ENCODE measurements around the gene NR2C1.

Gene NR2C1

DNA sequence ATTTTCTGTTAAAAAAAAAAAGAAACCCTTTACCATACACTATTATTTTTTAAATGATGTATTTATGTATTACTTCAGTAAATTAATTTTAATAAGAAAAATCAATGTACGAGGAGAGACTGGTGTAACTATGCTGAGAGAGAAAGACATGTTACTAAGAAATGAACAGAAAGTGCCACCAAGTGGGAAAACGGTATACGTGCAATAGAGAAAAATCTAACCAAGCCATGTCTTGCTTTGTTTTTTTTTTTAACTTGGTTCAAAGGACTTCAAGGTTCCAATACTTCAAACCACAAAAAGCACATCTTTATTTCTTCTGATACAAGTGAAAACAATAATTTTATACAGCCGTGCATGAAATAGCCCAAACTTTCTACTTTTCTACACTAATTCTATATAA, 92.8 kb downstream of the NR2C1 start:
- DNase-seq (ENCODE audit: insufficient read length, low spot score) (no peak), FAIRE-seq (no peak)
- TF ChIP-seq POLR2A (IDR thresholded peaks at IDR 0.05; ENCODE audit: low read depth, low read length) = no peak

DNA sequence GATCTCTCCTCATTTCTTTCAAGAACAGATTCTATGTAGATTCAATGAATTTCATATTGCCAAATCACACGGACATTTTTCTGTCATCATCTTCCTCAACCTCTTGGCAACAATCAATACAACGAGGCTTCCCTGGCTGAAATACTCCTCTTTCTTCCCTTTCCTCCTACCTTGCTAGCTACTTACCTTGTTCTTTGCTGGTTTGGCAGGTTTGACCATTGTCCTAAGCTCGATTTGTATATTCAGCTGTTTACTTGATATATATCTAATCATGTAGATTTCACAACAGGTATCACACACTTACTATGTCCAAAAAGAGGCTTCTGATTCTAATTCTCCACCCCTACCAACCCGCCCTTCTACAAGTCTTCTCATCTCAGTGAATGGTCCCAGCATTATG, 93.5 kb downstream of the NR2C1 start:
- DNase-seq (ENCODE audit: insufficient read length, low spot score) (no peak), FAIRE-seq (no peak)
- no peak for TF ChIP-seq POLR2A (IDR thresholded peaks at IDR 0.05; ENCODE audit: low read depth, low read length)

GRCh38 chr12:94977766-94978468, 95.5 kb downstream of the NR2C1 start:
- TF ChIP-seq POLR2A (IDR thresholded peaks at IDR 0.05; ENCODE audit: low read depth, low read length) = no peak
- peak; percentile 11 for FAIRE-seq
- no peak for DNase-seq (ENCODE audit: insufficient read length, low spot score)

DNA sequence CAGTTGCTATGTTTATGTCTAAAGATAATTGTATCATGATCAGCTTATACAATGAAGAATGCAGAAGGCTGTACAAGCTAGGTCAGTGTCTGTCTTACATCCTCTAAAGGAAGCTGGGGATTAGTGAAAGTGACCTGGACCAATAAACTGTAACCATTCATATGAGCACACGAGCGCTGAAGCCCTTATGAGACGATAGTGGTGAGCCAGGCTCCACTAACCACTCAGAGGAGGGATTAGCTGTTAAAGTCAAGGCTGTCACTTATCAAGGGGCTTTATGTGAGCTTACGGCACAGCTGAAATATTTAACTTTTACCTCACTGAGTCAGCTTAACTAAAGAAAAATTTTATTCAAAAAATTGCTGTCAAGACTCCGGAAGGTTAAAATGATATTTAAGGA, 100.2 kb downstream of the NR2C1 start:
- no peak for FAIRE-seq
- TF ChIP-seq POLR2A (IDR thresholded peaks at IDR 0.05; ENCODE audit: low read depth, low read length) = no peak
- no peak for DNase-seq (ENCODE audit: insufficient read length, low spot score)

GRCh38 chr12:94972795-94973194, 100.6 kb downstream of the NR2C1 start:
- DNase-seq (ENCODE audit: insufficient read length, low spot score) = no peak

GRCh38 chr12:94971923-94972322, 101.5 kb downstream of the NR2C1 start:
- DNase-seq (ENCODE audit: insufficient read length, low spot score) (no peak), FAIRE-seq (no peak)
- no peak for TF ChIP-seq POLR2A (IDR thresholded peaks at IDR 0.05; ENCODE audit: low read depth, low read length)

More at GRCh38 chr12:94972795-94973194, 100.6 kb downstream of the NR2C1 start:
- TF ChIP-seq POLR2A (IDR thresholded peaks at IDR 0.05; ENCODE audit: low read depth, low read length) = no peak
- FAIRE-seq = no peak

DNA sequence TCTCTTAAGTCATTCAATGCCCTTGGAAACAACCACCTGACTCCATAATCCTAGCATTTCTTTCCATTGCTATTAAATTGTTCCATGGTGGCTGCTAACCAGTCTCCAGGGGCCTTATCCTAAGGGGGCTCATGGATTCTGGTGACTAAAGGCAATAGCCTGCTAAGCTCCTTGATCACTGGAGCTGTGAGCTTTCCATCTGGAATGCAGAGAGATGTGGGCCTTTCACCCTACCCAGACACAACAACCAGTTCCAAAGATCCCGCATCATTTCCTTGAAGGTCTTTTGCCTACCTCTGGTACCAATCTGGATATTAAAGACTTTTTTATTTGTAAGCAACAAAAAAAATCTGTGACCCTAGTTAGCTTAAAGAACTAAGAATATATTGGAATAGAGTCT, 102.9 kb downstream of the NR2C1 start:
- DNase-seq (ENCODE audit: insufficient read length, low spot score) = no peak
- FAIRE-seq = no peak
- TF ChIP-seq POLR2A (IDR thresholded peaks at IDR 0.05; ENCODE audit: low read depth, low read length) = no peak
